ENCODE data around the gene LUC7L. TPM values are rescaled to one million over a fixed set of nuclear protein-coding genes. Genes with fewer than 3 reads are reported as not detected.
"Not testable (repeated sequence)": the region's sequence is repeated elsewhere in the genome, so short reads cannot be mapped to it uniquely, and the experiment has no call there.

The LUC7L gene
- total and polyA plus RNA-seq, 3 experiments from 2014 or later, result 9.2 to 80.0 (median 78.5) TPM

- H3K27me3 Mint-ChIP-seq, result no peaks in the 10 kb centered on the region
- H3K4me1 Mint-ChIP-seq, result peaks cover 0 to 6% (median 6%) of the 10 kb centered on the region in 3 donors
- H3K4me1 ChIP-seq (ENCODE audit: insufficient read depth, low read length), result no peaks in the 10 kb centered on the region
- H3K4me3 Mint-ChIP-seq, result no peak overlapping the region
- no peaks in the 10 kb centered on the region for H3K36me3 ChIP-seq (ENCODE audit: insufficient read depth, low read length)
- ChIA-PET POLR2A (no interaction called here), CTCF (no interaction called here)
- no peak for DNase-seq
- H3K27me3 ChIP-seq (ENCODE audit: insufficient read depth, low read length, poor library complexity, severe bottlenecking), result no peaks in the 10 kb centered on the region
- H3K27ac Mint-ChIP-seq, result no peak overlapping the region
- H3K9me3 Mint-ChIP-seq, result no peaks in the 10 kb centered on the region
- H3K4me3 ChIP-seq (ENCODE audit: low read length), result no peak overlapping the region
- H3K36me3 Mint-ChIP-seq, result peaks cover 4 to 61% (median 11%) of the 10 kb centered on the region in 3 donors
- H3K9me3 ChIP-seq (ENCODE audit: low read length), result no peaks in the 10 kb centered on the region
- no peak overlapping the region for H3K27ac ChIP-seq (ENCODE audit: low read depth, low read length)
These were observed 30.6 kb upstream of the LUC7L start for GRCh38 chr16:259814-260253.

GRCh38 chr16:259226-259625 lies 30.0 kb upstream of the LUC7L start:
- no peak for DNase-seq
- POLR2A ChIA-PET, result no interaction called here
- Mint-ChIP-seq H3K4me3 (peak overlapping the region in 1 of 7 donors; percentile 5), H3K9me3 (no peaks in the 10 kb centered on the region), H3K27me3 (no peaks in the 10 kb centered on the region), H3K27ac (peak overlapping the region in 3 of 8 donors; percentile 4 to 66 (median 58)), H3K36me3 (peaks cover 4 to 66% (median 11%) of the 10 kb centered on the region in 3 donors), H3K4me1 (peaks cover 0 to 6% (median 6%) of the 10 kb centered on the region in 3 donors)
- Histone ChIP-seq H3K4me1 (ENCODE audit: insufficient read depth, low read length) (peaks cover 2% of the 10 kb centered on the region), H3K36me3 (ENCODE audit: insufficient read depth, low read length) (no peaks in the 10 kb centered on the region), H3K9me3 (ENCODE audit: low read length) (no peaks in the 10 kb centered on the region), H3K4me3 (ENCODE audit: low read length) (no peak overlapping the region), H3K27me3 (ENCODE audit: insufficient read depth, low read length, poor library complexity, severe bottlenecking) (no peaks in the 10 kb centered on the region), H3K27ac (ENCODE audit: low read depth, low read length) (no peak overlapping the region)
- CTCF ChIA-PET, result no interaction called here

GRCh38 chr16:258091-258490 lies 28.8 kb upstream of the LUC7L start:
- CTCF ChIA-PET; H3K27me3 ChIP-seq (ENCODE audit: insufficient read depth, low read length, poor library complexity, severe bottlenecking); H3K9me3 Mint-ChIP-seq; H3K27me3 Mint-ChIP-seq; DNase-seq; H3K9me3 ChIP-seq (ENCODE audit: low read length); H3K4me3 ChIP-seq (ENCODE audit: low read length); H3K27ac Mint-ChIP-seq; POLR2A ChIA-PET; H3K36me3 ChIP-seq (ENCODE audit: insufficient read depth, low read length); H3K4me3 Mint-ChIP-seq; H3K27ac ChIP-seq (ENCODE audit: low read depth, low read length): not testable (repeated sequence)
- Mint-ChIP-seq H3K4me1 (peaks cover 6 to 13% (median 8%) of the 10 kb centered on the region in 3 donors), H3K36me3 (peaks cover 4 to 60% (median 12%) of the 10 kb centered on the region in 3 donors)
- peaks cover 10% of the 10 kb centered on the region for H3K4me1 ChIP-seq (ENCODE audit: insufficient read depth, low read length)

- H3K27me3 Mint-ChIP-seq, result no peaks in the 10 kb centered on the region
- peaks cover 4 to 47% (median 13%) of the 10 kb centered on the region in 3 donors for H3K36me3 Mint-ChIP-seq
- Histone ChIP-seq H3K27me3 (ENCODE audit: insufficient read depth, low read length, poor library complexity, severe bottlenecking) (no peaks in the 10 kb centered on the region), H3K4me3 (ENCODE audit: low read length) (no peak overlapping the region), H3K36me3 (ENCODE audit: insufficient read depth, low read length) (no peaks in the 10 kb centered on the region), H3K27ac (ENCODE audit: low read depth, low read length) (no peak overlapping the region), H3K4me1 (ENCODE audit: insufficient read depth, low read length) (peaks cover 20% of the 10 kb centered on the region), H3K9me3 (ENCODE audit: low read length) (no peaks in the 10 kb centered on the region)
- peaks cover 16 to 22% (median 18%) of the 10 kb centered on the region in 3 donors for H3K4me1 Mint-ChIP-seq
- no peaks in the 10 kb centered on the region for H3K9me3 Mint-ChIP-seq
- H3K4me3 Mint-ChIP-seq, result peak overlapping the region in 1 of 7 donors; percentile 68
- CTCF ChIA-PET, result interaction anchor here (1.0 to 3.1 kb wide), 3 partner anchors 19 to 138 kb away, joined by 3 to 13 read pairs (median 5); no protein-coding TSS in a partner anchor
- no peak overlapping the region for H3K27ac Mint-ChIP-seq
- POLR2A ChIA-PET, result no interaction called here
- no peak for DNase-seq
These were observed 25.9 kb upstream of the LUC7L start for GRCh38 chr16:255183-255582.

GRCh38 chr16:254461-254860 lies 25.2 kb upstream of the LUC7L start:
- DNase-seq, result no peak
- Mint-ChIP-seq H3K27me3 (no peaks in the 10 kb centered on the region), H3K36me3 (peaks cover 4 to 44% (median 12%) of the 10 kb centered on the region in 3 donors), H3K9me3 (no peaks in the 10 kb centered on the region), H3K27ac (no peak overlapping the region), H3K4me1 (peaks cover 16 to 22% (median 18%) of the 10 kb centered on the region in 3 donors), H3K4me3 (peak overlapping the region in 1 of 7 donors; percentile 9)
- ChIA-PET CTCF (interaction anchor here (1.0 to 3.1 kb wide), 4 partner anchors 10 to 137 kb away, joined by 3 to 13 read pairs (median 4); no protein-coding TSS in a partner anchor), POLR2A (no interaction called here)
- no peaks in the 10 kb centered on the region for H3K9me3 ChIP-seq (ENCODE audit: low read length)
- H3K27ac ChIP-seq (ENCODE audit: low read depth, low read length), result no peak overlapping the region
- no peaks in the 10 kb centered on the region for H3K36me3 ChIP-seq (ENCODE audit: insufficient read depth, low read length)
- H3K4me3 ChIP-seq (ENCODE audit: low read length), result no peak overlapping the region
- H3K4me1 ChIP-seq (ENCODE audit: insufficient read depth, low read length), result peaks cover 20% of the 10 kb centered on the region
- no peaks in the 10 kb centered on the region for H3K27me3 ChIP-seq (ENCODE audit: insufficient read depth, low read length, poor library complexity, severe bottlenecking)

GRCh38 chr16:253833-254232 lies 24.6 kb upstream of the LUC7L start:
- H3K27me3 ChIP-seq (ENCODE audit: insufficient read depth, low read length, poor library complexity, severe bottlenecking), result no peaks in the 10 kb centered on the region
- DNase-seq, result no peak
- H3K4me3 ChIP-seq (ENCODE audit: low read length), result no peak overlapping the region
- POLR2A ChIA-PET, result interaction anchor here (1.9 kb wide), 1 partner anchor 19 kb away, joined by 5 read pairs; the partner anchor contains the start of gene FAM234A
- CTCF ChIA-PET, result interaction anchor here (0.8 to 3.1 kb wide), 4 partner anchors 10 to 97 kb away, joined by 3 to 13 read pairs (median 4); no protein-coding TSS in a partner anchor
- H3K4me1 Mint-ChIP-seq, result peaks cover 16 to 18% (median 18%) of the 10 kb centered on the region in 3 donors
- peaks cover 4 to 38% (median 12%) of the 10 kb centered on the region in 3 donors for H3K36me3 Mint-ChIP-seq
- peaks cover 20% of the 10 kb centered on the region for H3K4me1 ChIP-seq (ENCODE audit: insufficient read depth, low read length)
- no peaks in the 10 kb centered on the region for H3K9me3 ChIP-seq (ENCODE audit: low read length)
- no peaks in the 10 kb centered on the region for H3K9me3 Mint-ChIP-seq
- no peaks in the 10 kb centered on the region for H3K36me3 ChIP-seq (ENCODE audit: insufficient read depth, low read length)
- H3K27ac ChIP-seq (ENCODE audit: low read depth, low read length), result no peak overlapping the region
- peak overlapping the region in 3 of 8 donors; percentile 17 to 54 (median 47) for H3K27ac Mint-ChIP-seq
- H3K4me3 Mint-ChIP-seq, result peak overlapping the region in 3 of 7 donors; percentile 8 to 68 (median 39)
- no peaks in the 10 kb centered on the region for H3K27me3 Mint-ChIP-seq

GRCh38 chr16:252366-253337 lies 23.4 kb upstream of the LUC7L start:
- ChIA-PET CTCF (interaction anchor here (0.6 to 3.1 kb wide), 2 partner anchors 17 to 182 kb away, joined by 4 to 13 read pairs; no protein-coding TSS in a partner anchor), POLR2A (interaction anchor here (0.6 to 1.9 kb wide), 2 partner anchors 18 to 133 kb away, joined by 5 read pairs; partner anchors contain the start of gene FAM234A)
- peak overlapping the region; percentile 67 to 92 (median 81) for H3K4me3 Mint-ChIP-seq

More at GRCh38 chr16:252366-253337, 23.4 kb upstream of the LUC7L start:
- Mint-ChIP-seq H3K36me3 (peaks cover 4 to 43% (median 12%) of the 10 kb centered on the region in 3 donors), H3K27ac (peak overlapping the region; percentile 34 to 98 (median 92)), H3K27me3 (no peaks in the 10 kb centered on the region), H3K4me1 (peaks cover 16 to 18% (median 18%) of the 10 kb centered on the region in 3 donors), H3K9me3 (no peaks in the 10 kb centered on the region)
- H3K4me3 ChIP-seq (ENCODE audit: low read length), result peak overlapping the region; percentile 40
- peak in 2 of 5 donors; percentile 21 to 38 for DNase-seq
- H3K9me3 ChIP-seq (ENCODE audit: low read length), result no peaks in the 10 kb centered on the region
- H3K4me1 ChIP-seq (ENCODE audit: insufficient read depth, low read length), result peaks cover 20% of the 10 kb centered on the region
- no peaks in the 10 kb centered on the region for H3K36me3 ChIP-seq (ENCODE audit: insufficient read depth, low read length)
- peak overlapping the region; percentile 59 for H3K27ac ChIP-seq (ENCODE audit: low read depth, low read length)
- no peaks in the 10 kb centered on the region for H3K27me3 ChIP-seq (ENCODE audit: insufficient read depth, low read length, poor library complexity, severe bottlenecking)
